HepG2 (cell line): ENCODE data around the gene CHEK2. TPM values are rescaled to one million over a fixed set of nuclear protein-coding genes. Genes with fewer than 3 reads are reported as not detected.

Experiments used
- CBX5 ChIP-seq: sonication (generic); formaldehyde crosslinking; IDR thresholded peaks from 2 replicates; pipeline ENCODE4 v1.4.0; 2020; ENCODE audit warnings: missing genetic modification reagents, borderline replicate concordance
- ELF4 ChIP-seq: sonication (generic); formaldehyde crosslinking; IDR thresholded peaks from 2 replicates; pipeline ENCODE4 v1.5.0; 2020; ENCODE audit warnings: missing genetic modification reagents, mild to moderate bottlenecking, moderate library complexity, borderline replicate concordance
- HMG20A ChIP-seq: IDR thresholded peaks from 2 replicates; pipeline ENCODE4 v1.6.1; 2016; ENCODE audit warnings: borderline replicate concordance
- KDM1A ChIP-seq: IDR thresholded peaks from 2 replicates; pipeline ENCODE4 v1.6.1; 2016; ENCODE audit warnings: missing compliant biosample characterization
- KMT2A ChIP-seq: sonication (generic); formaldehyde crosslinking; IDR thresholded peaks from 2 replicates; pipeline ENCODE4 v1.4.0; 2020; ENCODE audit warnings: missing genetic modification reagents
- MAFF ChIP-seq: IDR thresholded peaks from 2 replicates; pipeline ENCODE4 v1.6.1; 2011; ENCODE audit warnings: low read depth, low read length, improper control_type of control experiment
- MIXL1 ChIP-seq: IDR thresholded peaks from 2 replicates; pipeline ENCODE4 v1.6.1; 2016
- NAIF1 ChIP-seq: sonication (generic); formaldehyde crosslinking; IDR thresholded peaks from 2 replicates; pipeline ENCODE4 v1.5.0; 2020; ENCODE audit warnings: mild to moderate bottlenecking, missing genetic modification reagents, borderline replicate concordance
- NBN ChIP-seq: fragments of 450-650 bp; conservative IDR thresholded peaks from 2 replicates; pipeline ENCODE4 v1.6.1; 2017
- SIX1 ChIP-seq: sonication (generic); formaldehyde crosslinking; IDR thresholded peaks from 2 replicates; pipeline ENCODE4 v1.4.0; 2020; ENCODE audit warnings: missing genetic modification reagents, borderline replicate concordance
- STAG1 ChIP-seq: sonication (generic); formaldehyde crosslinking; IDR thresholded peaks from 2 replicates; pipeline ENCODE4 v1.4.0; 2020; ENCODE audit warnings: missing genetic modification reagents
- TAF1 ChIP-seq: sonication (generic); formaldehyde crosslinking; IDR thresholded peaks from 2 replicates; pipeline ENCODE4 v1.4.0; 2020; ENCODE audit warnings: missing genetic modification reagents
- TARDBP ChIP-seq: sonication (generic); formaldehyde crosslinking; IDR thresholded peaks from 2 replicates; pipeline ENCODE4 v1.8.0; 2022; ENCODE audit warnings: mild to moderate bottlenecking, missing genetic modification reagents
- ZNF441 ChIP-seq: sonication (generic); formaldehyde crosslinking; IDR thresholded peaks from 2 replicates; pipeline ENCODE4 v1.7.0; 2021; ENCODE audit warnings: missing genetic modification reagents, borderline replicate concordance
- ZNF777 ChIP-seq: sonication (generic); formaldehyde crosslinking; IDR thresholded peaks from 2 replicates; pipeline ENCODE4 v1.4.0; 2020; ENCODE audit warnings: missing genetic modification reagents
- ZSCAN31 ChIP-seq: sonication (generic); formaldehyde crosslinking; IDR thresholded peaks from 2 replicates; pipeline ENCODE4 v1.5.0; 2020; ENCODE audit warnings: low read depth, mild to moderate bottlenecking, missing genetic modification reagents
- polyA plus RNA-seq, 8 experiments: library from polyadenylated mRNA; depleted of rRNA in 3 of 8; stranded (reverse) in 7 of 8; unstranded in 1 of 8; fragments of >200 nt; fragmentation: Illumina TruSeq in 4 of 8; extraction: Trizol in 4 of 8; gene quantifications; 2 replicates each; pipeline versions ENCODE4 v1.2.1 to v1.2.3, GENCODE V29; 2011 to 2016; ENCODE audit warnings: low read depth in 4 of 8, missing spikeins in 1 of 8, mixed read lengths in 1 of 8; ENCODE audit not compliant: insufficient read depth in 1 of 8
- total RNA-seq, 5 experiments: library from RNA; depleted of rRNA; stranded (reverse); fragments of >200 nt; fragmentation: Illumina TruSeq; extraction: Trizol; gene quantifications; 2 replicates each; pipeline ENCODE4 v1.2.3, GENCODE V29; 2016; ENCODE audit warnings: low read depth in 1 of 5
- TF ChIP-seq, protein P1 (sequence below): sonication (generic); formaldehyde crosslinking; IDR thresholded peaks from 2 replicates; pipeline ENCODE4 v1.5.1; 2020; ENCODE audit warnings: mild to moderate bottlenecking, missing genetic modification reagents, borderline replicate concordance
- TF ChIP-seq, protein P2 (sequence below): sonication (generic); formaldehyde crosslinking; IDR thresholded peaks from 2 replicates; pipeline ENCODE4 v1.4.0; 2020; ENCODE audit warnings: missing genetic modification reagents; ENCODE audit errors: not compliant biosample characterization
- TF ChIP-seq, protein P3 (sequence below): IDR thresholded peaks from 2 replicates; pipeline ENCODE4 v1.6.1; 2016; ENCODE audit warnings: low read depth, borderline replicate concordance
- TF ChIP-seq, protein P4 (sequence below): sonication (generic); formaldehyde crosslinking; IDR thresholded peaks from 2 replicates; pipeline ENCODE4 v1.4.0; 2020; ENCODE audit warnings: missing genetic modification reagents
- TF ChIP-seq, protein P5 (sequence below): sonication (generic); formaldehyde crosslinking; IDR thresholded peaks from 2 replicates; pipeline ENCODE4 v1.4.0; 2020; ENCODE audit warnings: missing genetic modification reagents, borderline replicate concordance

Gene CHEK2
- total and polyA plus RNA-seq, 2 of the 13 experiments (the other 11 are each of a cell fraction or from before 2014, with no cell fraction given): 27.0 to 40.5 TPM

DNA sequence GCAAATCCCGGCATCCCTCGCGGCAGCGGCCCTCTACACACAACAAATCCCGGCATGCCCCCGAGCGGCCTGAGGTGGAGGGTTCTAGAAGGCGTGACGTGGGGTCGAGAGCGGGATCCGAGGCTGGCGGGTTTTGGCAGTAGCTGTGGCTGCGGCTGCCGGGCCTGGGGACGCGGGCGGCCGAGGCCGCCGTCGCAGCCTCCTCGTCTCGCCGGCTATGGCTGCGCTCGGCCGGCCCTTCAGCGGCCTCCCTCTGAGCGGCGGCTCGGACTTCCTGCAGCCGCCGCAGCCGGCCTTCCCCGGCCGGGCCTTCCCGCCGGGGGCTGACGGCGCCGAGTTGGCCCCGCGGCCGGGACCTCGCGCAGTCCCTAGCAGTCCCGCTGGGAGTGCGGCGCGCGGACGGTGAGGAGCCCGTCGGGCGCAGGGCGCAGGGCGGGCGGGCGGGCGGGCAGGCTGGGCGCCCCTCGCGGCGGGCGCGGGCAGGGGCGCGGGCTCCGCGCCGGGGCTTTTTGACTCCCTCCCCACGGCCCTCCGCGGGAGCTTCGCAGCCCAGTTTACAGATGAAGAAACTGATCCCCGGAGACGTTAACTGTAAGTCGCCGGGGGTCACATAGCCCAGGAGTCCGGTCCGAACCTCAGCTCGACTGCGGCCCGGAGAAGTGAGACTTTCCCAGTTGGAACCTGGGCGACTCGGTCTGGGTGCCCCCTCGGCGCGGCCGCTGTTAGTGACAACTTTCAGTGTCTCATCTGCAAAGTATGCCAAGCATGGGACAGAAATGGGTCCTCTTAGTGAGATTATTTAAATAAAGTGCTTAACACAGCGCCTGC, 31.2 kb upstream of the CHEK2 start, which contains the start of gene CCDC117 (continued):
- TF ChIP-seq, protein P1, sequence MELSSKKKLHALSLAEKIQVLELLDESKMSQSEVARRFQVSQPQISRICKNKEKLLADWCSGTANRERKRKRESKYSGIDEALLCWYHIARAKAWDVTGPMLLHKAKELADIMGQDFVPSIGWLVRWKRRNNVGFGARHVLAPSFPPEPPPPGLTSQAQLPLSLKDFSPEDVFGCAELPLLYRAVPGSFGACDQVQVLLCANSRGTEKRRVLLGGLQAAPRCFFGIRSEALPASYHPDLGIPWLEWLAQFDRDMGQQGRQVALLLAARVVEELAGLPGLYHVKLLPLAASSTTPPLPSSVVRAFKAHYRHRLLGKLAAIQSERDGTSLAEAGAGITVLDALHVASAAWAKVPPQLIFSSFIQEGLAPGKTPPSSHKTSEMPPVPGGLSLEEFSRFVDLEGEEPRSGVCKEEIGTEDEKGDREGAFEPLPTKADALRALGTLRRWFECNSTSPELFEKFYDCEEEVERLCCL: no peak
- TF ChIP-seq, protein P2, sequence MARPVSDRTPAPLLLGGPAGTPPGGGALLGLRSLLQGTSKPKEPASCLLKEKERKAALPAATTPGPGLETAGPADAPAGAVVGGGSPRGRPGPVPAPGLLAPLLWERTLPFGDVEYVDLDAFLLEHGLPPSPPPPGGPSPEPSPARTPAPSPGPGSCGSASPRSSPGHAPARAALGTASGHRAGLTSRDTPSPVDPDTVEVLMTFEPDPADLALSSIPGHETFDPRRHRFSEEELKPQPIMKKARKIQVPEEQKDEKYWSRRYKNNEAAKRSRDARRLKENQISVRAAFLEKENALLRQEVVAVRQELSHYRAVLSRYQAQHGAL: peak; percentile 17
- TF ChIP-seq TARDBP (CRISPR knock-in tag) (peak; percentile 78), NAIF1 (CRISPR knock-in tag) (no peak; the same call in 1 of the 2 replicates), MIXL1 (CRISPR knock-in tag) (0 out of 2 replicates have a peak, but pooled peaks have one; percentile 25), ZNF777 (CRISPR knock-in tag) (peak; percentile 65; the same call in 1 of the 2 replicates), ZSCAN31 (CRISPR knock-in tag) (peak; percentile 44), HMG20A (CRISPR knock-in tag) (no peak), ELF4 (CRISPR knock-in tag) (peak; percentile 14; the same call in 1 of the 2 replicates), NBN (no peak), ZNF441 (CRISPR knock-in tag) (peak; percentile 49; the same call in 1 of the 2 replicates), KMT2A (CRISPR knock-in tag) (peak; percentile 62; the same call in 1 of the 2 replicates), CBX5 (CRISPR knock-in tag) (peak; percentile 48; the same call in 1 of the 2 replicates), TAF1 (peak; percentile 49; the same call in 1 of the 2 replicates), KDM1A (CRISPR knock-in tag) (no peak), STAG1 (CRISPR knock-in tag) (0 out of 2 replicates have a peak, but pooled peaks have one; percentile 8), MAFF (no peak), SIX1 (CRISPR knock-in tag) (no peak)
- TF ChIP-seq, protein P3, sequence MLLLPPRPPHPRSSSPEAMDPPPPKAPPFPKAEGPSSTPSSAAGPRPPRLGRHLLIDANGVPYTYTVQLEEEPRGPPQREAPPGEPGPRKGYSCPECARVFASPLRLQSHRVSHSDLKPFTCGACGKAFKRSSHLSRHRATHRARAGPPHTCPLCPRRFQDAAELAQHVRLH: no peak; the same call in 1 of the 2 replicates
- TF ChIP-seq, protein P4, sequence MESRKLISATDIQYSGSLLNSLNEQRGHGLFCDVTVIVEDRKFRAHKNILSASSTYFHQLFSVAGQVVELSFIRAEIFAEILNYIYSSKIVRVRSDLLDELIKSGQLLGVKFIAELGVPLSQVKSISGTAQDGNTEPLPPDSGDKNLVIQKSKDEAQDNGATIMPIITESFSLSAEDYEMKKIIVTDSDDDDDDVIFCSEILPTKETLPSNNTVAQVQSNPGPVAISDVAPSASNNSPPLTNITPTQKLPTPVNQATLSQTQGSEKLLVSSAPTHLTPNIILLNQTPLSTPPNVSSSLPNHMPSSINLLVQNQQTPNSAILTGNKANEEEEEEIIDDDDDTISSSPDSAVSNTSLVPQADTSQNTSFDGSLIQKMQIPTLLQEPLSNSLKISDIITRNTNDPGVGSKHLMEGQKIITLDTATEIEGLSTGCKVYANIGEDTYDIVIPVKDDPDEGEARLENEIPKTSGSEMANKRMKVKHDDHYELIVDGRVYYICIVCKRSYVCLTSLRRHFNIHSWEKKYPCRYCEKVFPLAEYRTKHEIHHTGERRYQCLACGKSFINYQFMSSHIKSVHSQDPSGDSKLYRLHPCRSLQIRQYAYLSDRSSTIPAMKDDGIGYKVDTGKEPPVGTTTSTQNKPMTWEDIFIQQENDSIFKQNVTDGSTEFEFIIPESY (CRISPR knock-in tag): no peak
- TF ChIP-seq, protein P5, sequence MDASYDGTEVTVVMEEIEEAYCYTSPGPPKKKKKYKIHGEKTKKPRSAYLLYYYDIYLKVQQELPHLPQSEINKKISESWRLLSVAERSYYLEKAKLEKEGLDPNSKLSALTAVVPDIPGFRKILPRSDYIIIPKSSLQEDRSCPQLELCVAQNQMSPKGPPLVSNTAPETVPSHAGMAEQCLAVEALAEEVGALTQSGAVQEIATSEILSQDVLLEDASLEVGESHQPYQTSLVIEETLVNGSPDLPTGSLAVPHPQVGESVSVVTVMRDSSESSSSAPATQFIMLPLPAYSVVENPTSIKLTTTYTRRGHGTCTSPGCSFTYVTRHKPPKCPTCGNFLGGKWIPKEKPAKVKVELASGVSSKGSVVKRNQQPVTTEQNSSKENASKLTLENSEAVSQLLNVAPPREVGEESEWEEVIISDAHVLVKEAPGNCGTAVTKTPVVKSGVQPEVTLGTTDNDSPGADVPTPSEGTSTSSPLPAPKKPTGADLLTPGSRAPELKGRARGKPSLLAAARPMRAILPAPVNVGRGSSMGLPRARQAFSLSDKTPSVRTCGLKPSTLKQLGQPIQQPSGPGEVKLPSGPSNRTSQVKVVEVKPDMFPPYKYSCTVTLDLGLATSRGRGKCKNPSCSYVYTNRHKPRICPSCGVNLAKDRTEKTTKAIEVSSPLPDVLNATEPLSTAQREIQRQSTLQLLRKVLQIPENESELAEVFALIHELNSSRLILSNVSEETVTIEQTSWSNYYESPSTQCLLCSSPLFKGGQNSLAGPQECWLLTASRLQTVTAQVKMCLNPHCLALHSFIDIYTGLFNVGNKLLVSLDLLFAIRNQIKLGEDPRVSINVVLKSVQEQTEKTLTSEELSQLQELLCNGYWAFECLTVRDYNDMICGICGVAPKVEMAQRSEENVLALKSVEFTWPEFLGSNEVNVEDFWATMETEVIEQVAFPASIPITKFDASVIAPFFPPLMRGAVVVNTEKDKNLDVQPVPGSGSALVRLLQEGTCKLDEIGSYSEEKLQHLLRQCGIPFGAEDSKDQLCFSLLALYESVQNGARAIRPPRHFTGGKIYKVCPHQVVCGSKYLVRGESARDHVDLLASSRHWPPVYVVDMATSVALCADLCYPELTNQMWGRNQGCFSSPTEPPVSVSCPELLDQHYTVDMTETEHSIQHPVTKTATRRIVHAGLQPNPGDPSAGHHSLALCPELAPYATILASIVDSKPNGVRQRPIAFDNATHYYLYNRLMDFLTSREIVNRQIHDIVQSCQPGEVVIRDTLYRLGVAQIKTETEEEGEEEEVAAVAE (CRISPR knock-in tag): peak; percentile 82
